Stimulated activated effector memory CD8-positive, alpha-beta T cell treated with anti-CD3 and anti-CD28 coated beads, Interleukin-12 subunit alpha, Interleukin-12 subunit beta, amount 100 ng/mL, for 72 hours (primary cell): ENCODE measurements around the gene RNF2.
"Not testable (repeated sequence)": the region's sequence is repeated elsewhere in the genome, so short reads cannot be mapped to it uniquely, and the experiment has no call there.

Experiments used
- ATAC-seq: fragments of 150-1000 bp; cut with Tn5 transposase; 2 replicates; pipeline ENCODE4 v1.10.0; 2021
- DNase-seq, 2 donors: peaks; one replicate each; pipeline ENCODE4 v3.0.0; 2021 to 2022; ENCODE audit warnings: low spot score in 2 of 2
- H3K27ac Mint-ChIP-seq: one replicate; pipeline ENCODE4 v1.8.0; 2022; ENCODE audit warnings: mild to moderate bottlenecking, mixed read lengths
- H3K36me3 Mint-ChIP-seq: one replicate; pipeline ENCODE4 v1.8.0; 2022; ENCODE audit warnings: mild to moderate bottlenecking, mixed read lengths
- H3K4me1 Mint-ChIP-seq: one replicate; pipeline ENCODE4 v1.8.0; 2022; ENCODE audit warnings: mixed read lengths
- H3K4me3 Mint-ChIP-seq: one replicate; pipeline ENCODE4 v1.8.0; 2022; ENCODE audit warnings: mild to moderate bottlenecking, mixed read lengths
- H3K9me3 Mint-ChIP-seq: one replicate; pipeline ENCODE4 v1.8.0; 2022; ENCODE audit warnings: mixed read lengths

The RNF2 gene

DNA sequence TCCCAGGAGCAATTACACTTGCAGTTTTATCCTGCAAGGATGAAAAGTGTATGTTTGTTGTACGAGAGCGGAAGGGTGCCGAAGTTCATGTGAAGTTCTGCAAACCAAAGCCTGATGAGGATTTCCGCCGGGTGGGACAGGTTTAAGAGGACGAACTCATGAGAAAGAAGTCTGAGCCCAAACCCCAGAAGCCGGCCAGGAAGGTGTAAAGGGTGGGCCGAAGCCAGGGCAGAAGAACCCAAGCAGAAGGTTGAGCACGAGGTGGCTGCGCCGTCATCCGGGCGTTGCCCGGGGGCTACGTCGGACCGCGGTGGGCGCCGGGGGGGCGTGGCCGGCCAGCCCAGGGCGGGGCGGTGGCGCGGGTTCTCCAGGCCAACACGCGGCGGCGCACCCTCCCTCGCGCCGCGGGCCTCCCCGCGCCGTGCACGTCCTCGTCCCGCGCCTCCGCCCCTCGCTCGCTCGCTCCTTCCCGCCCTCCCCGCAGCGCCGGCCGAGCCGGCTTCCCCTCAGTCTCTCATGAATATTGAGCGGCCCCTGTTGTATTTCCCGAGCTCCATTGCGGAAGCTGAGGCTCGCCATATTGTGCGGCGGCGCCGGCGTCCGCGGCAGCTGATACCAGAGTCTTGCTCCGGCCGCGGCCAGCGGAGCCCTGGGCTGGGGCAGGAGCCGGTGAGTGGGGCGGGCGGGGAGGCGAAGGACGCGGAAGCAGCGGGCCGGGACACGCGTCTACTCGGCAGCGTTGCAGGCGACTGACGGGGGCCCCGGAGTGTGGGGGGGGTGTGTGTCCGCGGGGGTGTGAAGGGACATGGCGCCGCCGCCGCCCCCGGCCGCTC is at the start of gene RNF2:
RNF2 (plus strand) TSS at position 578 of the 833 bp plus-strand sequence. CDS start 41,996 bp downstream, outside the sequence.
- peaks cover 7% of the 10 kb centered on the region for H3K36me3 Mint-ChIP-seq
- ATAC-seq, result peak; percentile 92

DNA sequence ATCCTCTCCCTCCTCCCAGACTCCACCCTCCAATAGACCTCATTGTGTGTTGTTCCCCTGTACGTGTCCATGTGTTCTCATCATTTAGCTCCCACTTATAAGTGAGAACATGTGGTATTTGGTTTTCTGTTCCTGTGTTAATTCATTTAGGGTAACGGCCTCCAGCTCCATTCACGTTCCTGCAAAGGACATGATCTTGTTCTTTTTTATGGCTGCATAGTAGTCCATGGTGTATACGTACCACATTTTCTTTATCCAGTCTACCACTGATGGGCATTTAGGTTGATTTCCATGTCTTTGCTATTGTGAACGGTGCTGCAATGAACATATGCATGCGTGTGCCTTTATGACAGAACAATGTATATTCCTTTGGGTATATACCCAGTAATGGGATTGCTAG is 45.4 kb upstream of the RNF2 start:
- not testable (repeated sequence) for H3K4me1 Mint-ChIP-seq, DNase-seq, H3K4me3 Mint-ChIP-seq, ATAC-seq, H3K9me3 Mint-ChIP-seq, H3K27ac Mint-ChIP-seq, H3K36me3 Mint-ChIP-seq

More for the DNA sequence above, at the start of gene RNF2:
- H3K9me3 Mint-ChIP-seq, result no peaks in the 10 kb centered on the region
- H3K4me1 Mint-ChIP-seq, result peaks cover 38% of the 10 kb centered on the region
- peak within 1 kb of the TSS; percentile 91 for H3K4me3 Mint-ChIP-seq
- peak within 1 kb of the TSS; percentile 90 for H3K27ac Mint-ChIP-seq
- DNase-seq, result peak; percentile 63 to 87

DNA sequence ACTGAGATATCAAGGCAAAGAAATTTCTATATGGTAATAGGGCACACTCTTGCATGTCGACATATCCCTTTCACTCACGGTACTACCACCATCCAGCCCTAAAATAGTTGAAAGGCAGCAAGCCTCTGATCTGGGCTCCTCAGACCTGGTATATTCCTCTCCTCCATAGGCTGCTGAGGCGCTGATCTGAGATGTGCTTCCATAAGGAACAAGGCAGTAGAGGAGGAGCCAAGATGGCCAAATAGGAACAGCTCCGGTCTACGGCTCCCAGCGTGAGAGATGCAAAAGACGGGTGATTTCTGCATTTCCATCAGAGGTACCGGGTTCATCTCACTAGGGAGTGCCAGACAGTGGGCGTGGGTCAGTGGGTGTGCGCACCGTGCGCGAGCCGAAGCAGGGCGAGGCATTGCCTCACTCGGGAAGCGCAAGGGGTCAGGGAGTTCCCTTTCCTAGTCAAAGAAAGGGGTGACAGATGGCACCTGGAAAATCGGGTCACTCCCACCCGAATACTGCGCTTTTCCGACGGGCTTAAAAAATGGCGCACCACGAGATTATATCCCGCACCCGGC is 44.0 kb upstream of the RNF2 start:
- not testable (repeated sequence) for H3K9me3 Mint-ChIP-seq, H3K4me1 Mint-ChIP-seq, DNase-seq, H3K36me3 Mint-ChIP-seq, ATAC-seq, H3K4me3 Mint-ChIP-seq, H3K27ac Mint-ChIP-seq

DNA sequence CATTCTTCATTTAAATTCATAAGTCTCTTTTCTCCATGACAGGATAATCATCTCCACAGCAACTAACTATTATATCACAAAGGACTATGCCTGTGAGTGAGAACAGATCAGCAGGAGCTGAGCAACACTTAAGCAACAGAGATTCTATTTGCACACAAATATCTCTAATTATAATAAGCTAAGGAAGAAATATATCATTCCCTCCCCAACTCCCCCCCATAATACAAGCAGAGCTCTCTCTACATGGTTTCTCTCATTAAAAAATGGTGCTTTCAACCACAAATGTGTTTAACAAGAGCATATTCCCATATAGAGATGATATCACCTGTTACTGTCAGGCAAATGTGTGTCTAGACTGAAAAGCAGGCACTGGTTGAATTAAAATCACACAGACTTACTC is 36.5 kb upstream of the RNF2 start:
- Mint-ChIP-seq H3K4me3 (no peak overlapping the region), H3K4me1 (no peaks in the 10 kb centered on the region), H3K36me3 (no peaks in the 10 kb centered on the region), H3K9me3 (no peaks in the 10 kb centered on the region), H3K27ac (no peak overlapping the region)
- DNase-seq (no peak), ATAC-seq (no peak)

DNA sequence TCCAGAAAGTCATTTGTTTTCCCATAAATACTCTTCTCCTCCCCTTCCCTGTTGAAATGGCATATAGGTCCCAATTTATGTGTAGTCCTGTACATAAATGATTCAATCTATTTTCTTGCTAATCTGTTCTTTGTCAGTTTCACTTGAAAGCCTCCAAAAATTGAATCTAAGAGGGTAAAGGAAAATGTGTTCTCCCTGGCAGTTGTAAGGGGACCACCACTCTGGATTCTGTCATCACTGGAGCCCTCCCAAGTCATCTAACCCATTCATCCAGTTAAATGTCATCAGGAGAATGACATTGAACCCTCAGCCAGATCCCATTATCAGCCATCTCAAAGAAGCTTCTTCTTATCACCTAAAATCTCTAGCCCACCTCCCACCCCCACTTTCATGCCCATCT is 35.0 kb upstream of the RNF2 start:
- no peak for ATAC-seq
- Mint-ChIP-seq H3K4me1 (no peaks in the 10 kb centered on the region), H3K36me3 (no peaks in the 10 kb centered on the region), H3K4me3 (no peak overlapping the region), H3K9me3 (no peaks in the 10 kb centered on the region), H3K27ac (no peak overlapping the region)
- DNase-seq, result no peak

DNA sequence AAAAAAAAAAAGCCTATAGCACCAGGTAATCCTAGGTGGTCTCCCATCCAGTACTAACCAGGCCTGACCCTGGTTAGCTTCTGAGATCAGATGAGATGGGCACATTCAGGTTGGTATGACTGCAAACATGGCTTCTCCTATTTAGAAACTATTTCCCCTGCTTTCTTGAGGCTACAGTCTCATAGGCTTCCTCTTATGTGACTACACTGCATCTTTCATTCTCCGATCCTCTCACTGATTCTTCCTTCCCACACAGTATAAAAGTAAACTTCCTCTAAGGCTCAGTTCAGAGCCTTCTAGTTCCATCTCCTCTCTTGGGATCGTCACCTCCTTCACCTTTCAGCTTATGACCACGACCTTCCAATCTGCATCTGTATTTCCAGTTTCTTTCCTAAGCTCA is 30.4 kb upstream of the RNF2 start:
- Mint-ChIP-seq H3K4me3 (no peak overlapping the region), H3K27ac (no peak overlapping the region), H3K4me1 (no peaks in the 10 kb centered on the region), H3K36me3 (no peaks in the 10 kb centered on the region), H3K9me3 (no peaks in the 10 kb centered on the region)
- DNase-seq (no peak), ATAC-seq (no peak)

DNA sequence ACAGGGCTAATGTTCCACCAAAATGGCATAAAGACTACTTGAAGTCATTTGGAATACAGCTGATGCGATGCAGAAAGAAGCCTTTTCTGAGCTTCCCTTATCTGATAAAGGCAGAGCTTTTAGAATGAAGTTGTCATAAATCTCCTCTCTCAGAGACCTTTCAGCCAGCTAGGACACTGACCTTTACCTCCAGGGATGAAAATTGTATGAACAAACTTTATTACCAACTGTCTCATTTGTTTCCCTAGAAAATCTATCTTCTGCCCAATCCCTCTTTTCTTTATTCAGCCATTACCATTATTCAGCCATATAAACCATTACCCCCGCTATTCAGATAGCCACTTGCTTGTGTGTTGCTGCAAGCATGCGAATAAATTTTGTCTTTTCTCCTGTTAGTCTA is 29.7 kb upstream of the RNF2 start:
- no peaks in the 10 kb centered on the region for H3K36me3 Mint-ChIP-seq

DNA sequence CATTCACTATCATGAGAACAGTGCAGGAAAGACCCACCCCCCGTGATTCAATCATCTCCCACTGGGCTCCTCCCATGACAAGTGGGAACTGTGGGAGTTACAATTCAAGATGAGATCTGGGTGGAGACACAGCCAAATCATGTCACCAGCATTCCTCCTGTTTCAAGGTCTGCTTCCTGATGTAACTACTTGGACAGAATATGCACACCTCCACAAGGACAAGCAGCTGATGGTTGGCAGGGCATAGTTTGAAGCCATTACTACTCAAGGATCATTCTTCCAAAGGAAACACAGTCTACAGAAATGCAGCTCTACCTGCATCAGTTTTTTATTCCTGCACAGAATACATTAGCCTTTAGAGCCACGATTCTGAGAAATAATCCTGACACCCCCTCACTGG is 28.5 kb upstream of the RNF2 start:
- no peak for ATAC-seq
- DNase-seq, result no peak
- H3K9me3 Mint-ChIP-seq, result no peaks in the 10 kb centered on the region
- H3K4me3 Mint-ChIP-seq, result no peak overlapping the region
- no peaks in the 10 kb centered on the region for H3K4me1 Mint-ChIP-seq
- H3K36me3 Mint-ChIP-seq, result no peaks in the 10 kb centered on the region
- no peak overlapping the region for H3K27ac Mint-ChIP-seq

More for the DNA sequence above, 29.7 kb upstream of the RNF2 start:
- Mint-ChIP-seq H3K9me3 (no peaks in the 10 kb centered on the region), H3K4me1 (no peaks in the 10 kb centered on the region), H3K4me3 (no peak overlapping the region), H3K27ac (no peak overlapping the region)
- ATAC-seq (no peak), DNase-seq (no peak)

DNA sequence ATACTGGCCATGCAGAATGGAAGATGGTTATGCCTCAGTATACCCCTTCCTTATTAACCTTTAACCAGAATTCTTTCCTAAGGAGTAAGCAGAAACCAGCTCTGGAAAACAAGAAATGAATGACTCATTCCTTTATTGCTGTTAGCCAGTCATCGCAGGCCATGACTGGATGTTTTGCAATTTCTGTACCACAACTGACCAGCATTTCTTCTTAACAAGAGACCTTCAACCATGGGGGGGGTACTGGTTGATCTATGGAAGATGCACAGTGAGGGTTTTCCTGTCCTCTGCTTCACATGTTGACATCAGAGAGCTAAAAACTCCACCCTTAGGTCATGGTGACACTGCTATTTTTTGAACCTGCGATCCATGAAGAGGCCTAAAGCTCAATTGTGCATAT is 28.0 kb upstream of the RNF2 start:
- H3K4me3 Mint-ChIP-seq, result no peak overlapping the region
- no peak overlapping the region for H3K27ac Mint-ChIP-seq
- no peak for ATAC-seq
- H3K4me1 Mint-ChIP-seq, result no peaks in the 10 kb centered on the region
- H3K9me3 Mint-ChIP-seq, result no peaks in the 10 kb centered on the region
- no peak for DNase-seq
- no peaks in the 10 kb centered on the region for H3K36me3 Mint-ChIP-seq

DNA sequence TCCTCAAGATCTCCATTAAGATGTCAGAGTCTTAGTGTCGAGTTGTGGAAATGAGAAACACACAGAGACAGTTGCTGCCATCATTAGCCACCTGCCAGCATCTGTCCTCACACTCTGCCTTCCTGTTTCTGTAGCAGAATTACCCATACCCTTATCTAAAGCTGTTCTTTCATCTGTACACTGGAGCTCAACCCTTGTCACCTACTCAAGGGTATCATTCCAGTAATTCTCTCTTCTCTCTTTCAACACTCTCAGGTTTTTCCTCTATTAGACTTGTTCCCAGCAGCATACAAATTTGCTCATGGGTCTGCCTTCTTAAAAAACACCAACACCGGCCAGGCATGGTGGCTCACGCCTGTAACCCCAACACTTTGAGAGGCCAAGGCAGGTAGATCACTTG is 27.4 kb upstream of the RNF2 start:
- ATAC-seq, result no peak
- DNase-seq, result no peak
- Mint-ChIP-seq H3K4me3 (no peak overlapping the region), H3K9me3 (no peaks in the 10 kb centered on the region), H3K27ac (no peak overlapping the region), H3K4me1 (no peaks in the 10 kb centered on the region), H3K36me3 (no peaks in the 10 kb centered on the region)

DNA sequence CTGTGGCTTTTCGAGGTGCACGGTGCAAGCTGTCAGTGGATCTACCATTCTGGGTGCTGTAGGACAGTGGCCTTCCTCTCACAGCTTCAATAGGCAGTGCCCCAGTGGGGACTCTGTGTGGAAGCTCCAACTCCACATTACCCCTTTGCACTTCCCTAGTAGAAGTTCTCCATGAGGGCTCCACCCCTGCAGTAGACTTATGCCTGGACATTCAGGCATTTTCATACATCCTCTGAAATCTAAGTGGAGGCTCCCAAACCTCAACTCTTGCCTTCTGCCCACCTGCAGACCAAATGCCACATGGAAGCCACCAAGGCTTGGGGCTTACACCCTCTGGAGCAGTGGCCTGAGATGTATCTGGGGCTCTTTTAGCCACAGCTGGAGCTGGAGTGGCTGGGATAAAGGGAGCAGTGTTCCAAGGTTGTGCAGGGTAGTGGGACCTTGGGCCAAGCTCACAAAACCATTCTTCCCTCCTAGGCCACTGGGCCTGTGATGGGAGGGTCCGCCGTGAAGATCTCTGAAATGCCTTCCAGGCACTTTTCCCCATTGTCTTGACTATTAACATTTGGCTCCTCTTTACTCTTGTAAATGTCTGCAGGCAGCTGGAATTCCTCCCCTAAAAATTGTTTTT is 18.0 kb upstream of the RNF2 start:
- no peak overlapping the region for H3K27ac Mint-ChIP-seq

DNA sequence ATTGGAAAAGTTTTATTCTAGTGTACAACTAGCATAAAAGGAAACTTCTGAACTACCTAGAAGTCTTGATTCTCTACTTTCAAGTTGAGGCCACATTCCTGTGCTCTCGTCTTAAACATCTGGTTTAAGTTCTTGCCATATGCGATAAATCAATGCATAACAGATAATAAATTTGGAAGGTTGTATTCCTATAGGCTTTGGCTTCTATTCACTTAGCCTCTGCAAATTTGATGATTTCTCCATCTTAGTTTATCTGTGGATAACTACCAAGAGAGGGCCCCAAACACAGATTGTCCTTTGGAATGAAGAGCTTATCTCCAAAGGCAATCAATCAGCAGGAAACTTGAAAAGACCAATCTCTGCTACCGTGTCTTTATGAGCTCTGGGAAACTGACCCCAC is 11.7 kb upstream of the RNF2 start:
- Mint-ChIP-seq H3K4me1 (no peaks in the 10 kb centered on the region), H3K27ac (no peak overlapping the region), H3K4me3 (no peak overlapping the region), H3K36me3 (no peaks in the 10 kb centered on the region), H3K9me3 (no peaks in the 10 kb centered on the region)
- ATAC-seq, result no peak
- no peak for DNase-seq

More for the DNA sequence above, 18.0 kb upstream of the RNF2 start:
- H3K36me3 Mint-ChIP-seq, result no peaks in the 10 kb centered on the region
- ATAC-seq (no peak), DNase-seq (no peak)
- no peaks in the 10 kb centered on the region for H3K4me1 Mint-ChIP-seq
- H3K9me3 Mint-ChIP-seq, result peaks cover 10% of the 10 kb centered on the region
- H3K4me3 Mint-ChIP-seq, result no peak overlapping the region

DNA sequence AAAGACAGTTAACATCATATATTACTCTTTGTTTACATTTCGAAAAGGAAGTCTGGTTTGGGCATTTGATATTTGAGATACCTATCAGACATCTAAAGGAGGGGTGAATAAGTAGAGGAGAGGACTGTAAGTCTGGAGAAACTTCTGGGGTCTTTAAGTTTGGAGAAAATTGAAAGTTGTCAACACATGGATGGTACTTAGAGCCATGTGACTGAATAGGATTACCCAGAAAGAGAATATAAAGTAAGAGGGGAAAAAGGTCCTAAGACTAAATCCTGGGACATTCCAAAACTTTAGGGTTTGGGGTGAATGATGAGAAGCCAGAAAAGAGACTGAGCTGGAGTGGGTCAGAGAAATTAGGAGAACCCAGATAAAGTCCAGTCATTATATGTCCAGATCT is 10.1 kb upstream of the RNF2 start:
- H3K9me3 Mint-ChIP-seq, result no peaks in the 10 kb centered on the region
- H3K4me3 Mint-ChIP-seq, result no peak overlapping the region
- H3K36me3 Mint-ChIP-seq, result no peaks in the 10 kb centered on the region
- DNase-seq, result no peak
- no peaks in the 10 kb centered on the region for H3K4me1 Mint-ChIP-seq
- H3K27ac Mint-ChIP-seq, result no peak overlapping the region
- ATAC-seq, result no peak

DNA sequence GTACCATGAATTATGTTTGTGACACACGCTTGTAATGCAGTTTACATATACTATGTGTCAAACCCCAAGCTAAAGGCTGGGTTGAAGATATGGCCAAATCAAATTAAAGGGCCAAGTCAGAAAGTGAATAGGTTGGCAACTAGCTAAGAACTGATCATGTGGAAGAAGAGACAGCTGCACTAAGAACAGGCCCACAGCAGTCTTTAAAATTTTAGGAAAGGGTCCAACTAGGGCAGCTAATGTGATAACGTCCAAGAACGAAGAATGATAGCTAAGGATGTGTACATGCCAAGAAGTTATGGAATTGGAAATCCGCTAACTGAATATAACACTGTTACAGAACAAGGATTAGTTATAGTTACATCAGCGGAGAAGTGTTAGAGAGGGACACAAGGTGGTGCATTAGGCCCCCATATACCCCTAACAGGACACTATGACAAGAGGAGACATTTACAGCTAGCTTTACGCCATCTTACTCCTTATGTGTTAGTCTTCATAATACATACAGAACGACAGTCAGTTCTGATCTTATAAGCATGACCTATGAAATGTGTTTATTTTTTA is 6.5 kb upstream of the RNF2 start:
- Mint-ChIP-seq H3K4me3 (no peak overlapping the region), H3K27ac (no peak overlapping the region), H3K4me1 (no peaks in the 10 kb centered on the region), H3K9me3 (no peaks in the 10 kb centered on the region), H3K36me3 (no peaks in the 10 kb centered on the region)
- ATAC-seq (no peak), DNase-seq (no peak)

DNA sequence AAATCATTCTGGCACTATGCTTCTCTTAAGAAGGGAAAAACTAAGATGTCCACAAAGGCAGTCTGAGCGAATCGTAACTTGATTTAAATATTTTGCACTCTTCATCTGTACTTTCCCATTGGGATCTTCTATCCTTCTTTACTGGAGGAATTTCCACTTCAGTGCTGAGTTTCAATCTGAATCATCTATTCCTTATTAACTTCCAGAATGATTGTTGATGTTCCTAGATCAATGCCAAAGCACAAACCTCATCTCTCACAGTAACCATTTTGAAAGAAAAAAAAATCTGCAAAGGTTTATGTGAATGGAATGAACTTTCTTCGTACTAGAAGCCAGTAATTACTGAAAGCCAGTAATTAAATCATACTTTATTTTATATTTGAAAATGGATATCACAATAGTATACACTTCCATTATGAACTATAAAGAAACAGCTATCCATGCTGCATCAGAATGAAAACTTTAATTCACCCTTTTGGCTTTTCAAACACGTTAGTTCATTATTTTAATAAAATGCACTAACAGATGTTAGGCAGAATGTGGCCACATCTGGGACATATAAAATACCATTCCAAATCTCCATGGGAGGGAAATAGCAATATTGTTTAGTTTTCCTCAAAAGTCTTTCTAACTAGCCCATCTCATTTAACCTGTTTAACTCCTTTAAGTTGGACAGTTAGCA is 5.5 kb upstream of the RNF2 start:
- Mint-ChIP-seq H3K27ac (no peak overlapping the region), H3K36me3 (no peaks in the 10 kb centered on the region)

More for the DNA sequence above, 5.5 kb upstream of the RNF2 start:
- no peak for DNase-seq
- H3K4me1 Mint-ChIP-seq, result peaks cover 5% of the 10 kb centered on the region
- no peak overlapping the region for H3K4me3 Mint-ChIP-seq
- no peaks in the 10 kb centered on the region for H3K9me3 Mint-ChIP-seq
- ATAC-seq, result no peak
